ENCODE measurements around the gene CALU.

CALU gene

DNA sequence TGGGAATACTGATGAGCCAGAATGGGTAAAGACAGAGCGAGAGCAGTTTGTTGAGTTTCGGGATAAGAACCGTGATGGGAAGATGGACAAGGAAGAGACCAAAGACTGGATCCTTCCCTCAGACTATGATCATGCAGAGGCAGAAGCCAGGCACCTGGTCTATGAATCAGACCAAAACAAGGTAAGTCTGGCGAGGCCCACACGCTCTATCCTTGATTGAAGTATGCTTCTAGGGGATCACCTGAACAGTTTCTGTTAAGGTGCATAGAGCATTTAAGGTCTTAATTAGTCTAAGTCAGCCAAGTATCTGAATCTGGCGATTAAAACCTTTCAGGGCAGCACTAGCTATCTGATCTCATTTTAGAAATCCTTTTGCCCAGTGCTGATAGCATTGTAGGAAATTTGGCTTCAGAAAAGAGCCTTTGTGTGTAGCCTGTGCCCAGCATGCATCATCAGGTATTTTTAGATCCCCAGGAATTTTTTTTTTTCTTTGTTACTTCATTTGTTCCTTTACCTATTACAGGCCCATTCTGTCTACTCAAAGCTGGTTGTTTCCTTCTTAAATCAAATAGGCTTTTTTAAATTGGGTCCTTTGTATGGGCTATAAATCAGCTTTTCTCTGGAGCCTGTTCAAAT lies 28.4 kb downstream of the CALU start:
- H3K4me2 ChIP-seq (ENCODE audit: low read length): no peak overlapping the region
- TF ChIP-seq, protein P1, sequence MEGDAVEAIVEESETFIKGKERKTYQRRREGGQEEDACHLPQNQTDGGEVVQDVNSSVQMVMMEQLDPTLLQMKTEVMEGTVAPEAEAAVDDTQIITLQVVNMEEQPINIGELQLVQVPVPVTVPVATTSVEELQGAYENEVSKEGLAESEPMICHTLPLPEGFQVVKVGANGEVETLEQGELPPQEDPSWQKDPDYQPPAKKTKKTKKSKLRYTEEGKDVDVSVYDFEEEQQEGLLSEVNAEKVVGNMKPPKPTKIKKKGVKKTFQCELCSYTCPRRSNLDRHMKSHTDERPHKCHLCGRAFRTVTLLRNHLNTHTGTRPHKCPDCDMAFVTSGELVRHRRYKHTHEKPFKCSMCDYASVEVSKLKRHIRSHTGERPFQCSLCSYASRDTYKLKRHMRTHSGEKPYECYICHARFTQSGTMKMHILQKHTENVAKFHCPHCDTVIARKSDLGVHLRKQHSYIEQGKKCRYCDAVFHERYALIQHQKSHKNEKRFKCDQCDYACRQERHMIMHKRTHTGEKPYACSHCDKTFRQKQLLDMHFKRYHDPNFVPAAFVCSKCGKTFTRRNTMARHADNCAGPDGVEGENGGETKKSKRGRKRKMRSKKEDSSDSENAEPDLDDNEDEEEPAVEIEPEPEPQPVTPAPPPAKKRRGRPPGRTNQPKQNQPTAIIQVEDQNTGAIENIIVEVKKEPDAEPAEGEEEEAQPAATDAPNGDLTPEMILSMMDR (IDR thresholded peaks at IDR 0.05): no peak
- no peaks in the 10 kb centered on the region for H3K36me3 ChIP-seq (ENCODE audit: control insufficient read depth, insufficient read depth, low read length)
- H3K79me2 ChIP-seq: no peaks in the 10 kb centered on the region
- no peaks in the 10 kb centered on the region for H3K4me1 ChIP-seq
- no peaks in the 10 kb centered on the region for H3K9me3 ChIP-seq (ENCODE audit: control insufficient read depth, low read length)
- no peak overlapping the region for H3K9ac ChIP-seq
- H3K27ac ChIP-seq: no peak overlapping the region
- no peak overlapping the region for H2AFZ ChIP-seq
- no peaks in the 10 kb centered on the region for H3K27me3 ChIP-seq (ENCODE audit: control insufficient read depth, insufficient read depth, low read length)
- no peak overlapping the region for H3K4me3 ChIP-seq (ENCODE audit: low read depth, low read length)

GRCh38 chr7:128770233-128770632 lies 31.1 kb downstream of the CALU start:
- H3K27ac ChIP-seq: no peak overlapping the region
- no peaks in the 10 kb centered on the region for H3K79me2 ChIP-seq
- H3K4me3 ChIP-seq (ENCODE audit: low read depth, low read length): no peak overlapping the region
- H2AFZ ChIP-seq: no peak overlapping the region
- H3K4me2 ChIP-seq (ENCODE audit: low read length): no peak overlapping the region
- no peak overlapping the region for H3K9ac ChIP-seq
- H3K9me3 ChIP-seq (ENCODE audit: control insufficient read depth, low read length): no peaks in the 10 kb centered on the region
- H3K4me1 ChIP-seq: no peaks in the 10 kb centered on the region
- no peaks in the 10 kb centered on the region for H3K27me3 ChIP-seq (ENCODE audit: control insufficient read depth, insufficient read depth, low read length)
- TF ChIP-seq, protein P1 (IDR thresholded peaks at IDR 0.05): no peak
- no peaks in the 10 kb centered on the region for H3K36me3 ChIP-seq (ENCODE audit: control insufficient read depth, insufficient read depth, low read length)

- Histone ChIP-seq H3K4me3 (ENCODE audit: low read depth, low read length) (no peak overlapping the region), H3K79me2 (no peaks in the 10 kb centered on the region), H3K9ac (no peak overlapping the region), H3K4me1 (no peaks in the 10 kb centered on the region), H3K27me3 (ENCODE audit: control insufficient read depth, insufficient read depth, low read length) (no peaks in the 10 kb centered on the region), H3K27ac (no peak overlapping the region), H3K36me3 (ENCODE audit: control insufficient read depth, insufficient read depth, low read length) (no peaks in the 10 kb centered on the region), H3K9me3 (ENCODE audit: control insufficient read depth, low read length) (no peaks in the 10 kb centered on the region), H2AFZ (no peak overlapping the region), H3K4me2 (ENCODE audit: low read length) (no peak overlapping the region)
- TF ChIP-seq, protein P1 (IDR thresholded peaks at IDR 0.05): no peak
These were observed 34.4 kb downstream of the CALU start for GRCh38 chr7:128773604-128774003.

- Histone ChIP-seq H3K79me2 (no peaks in the 10 kb centered on the region), H3K36me3 (ENCODE audit: control insufficient read depth, insufficient read depth, low read length) (no peaks in the 10 kb centered on the region), H3K9ac (no peak overlapping the region), H3K4me3 (ENCODE audit: low read depth, low read length) (no peak overlapping the region), H3K27ac (no peak overlapping the region), H3K4me1 (no peaks in the 10 kb centered on the region), H2AFZ (no peak overlapping the region), H3K9me3 (ENCODE audit: control insufficient read depth, low read length) (no peaks in the 10 kb centered on the region), H3K27me3 (ENCODE audit: control insufficient read depth, insufficient read depth, low read length) (no peaks in the 10 kb centered on the region), H3K4me2 (ENCODE audit: low read length) (no peak overlapping the region)
- TF ChIP-seq, protein P1 (IDR thresholded peaks at IDR 0.05): no peak
These were observed 35.0 kb downstream of the CALU start for GRCh38 chr7:128774029-128774689.

GRCh38 chr7:128774921-128775320 lies 35.8 kb downstream of the CALU start:
- H3K27me3 ChIP-seq (ENCODE audit: control insufficient read depth, insufficient read depth, low read length): no peaks in the 10 kb centered on the region
- no peaks in the 10 kb centered on the region for H3K36me3 ChIP-seq (ENCODE audit: control insufficient read depth, insufficient read depth, low read length)
- no peaks in the 10 kb centered on the region for H3K4me1 ChIP-seq
- no peak overlapping the region for H3K9ac ChIP-seq
- no peak overlapping the region for H3K4me3 ChIP-seq (ENCODE audit: low read depth, low read length)
- no peak overlapping the region for H3K4me2 ChIP-seq (ENCODE audit: low read length)
- TF ChIP-seq, protein P1 (IDR thresholded peaks at IDR 0.05): no peak
- no peaks in the 10 kb centered on the region for H3K9me3 ChIP-seq (ENCODE audit: control insufficient read depth, low read length)
- no peak overlapping the region for H2AFZ ChIP-seq
- no peak overlapping the region for H3K27ac ChIP-seq
- H3K79me2 ChIP-seq: no peaks in the 10 kb centered on the region
